Osteocyte (in vitro differentiated cells): ENCODE measurements around the gene C18orf54. TPM values are rescaled to one million over a fixed set of nuclear protein-coding genes. Genes with fewer than 3 reads are reported as not detected.

Experiments
- DNase-seq: peaks from one replicate; pipeline ENCODE4 v3.0.0; 2021; ENCODE audit warnings: mixed read lengths; ENCODE audit not compliant: unreplicated experiment; ENCODE audit errors: extremely low spot score
- H3K27ac Mint-ChIP-seq: one replicate; pipeline ENCODE4 v1.8.0; 2021; ENCODE audit warnings: mild to moderate bottlenecking, mixed read lengths; ENCODE audit not compliant: unreplicated experiment
- H3K27me3 Mint-ChIP-seq: one replicate; pipeline ENCODE4 v1.8.0; 2021; ENCODE audit warnings: mixed read lengths; ENCODE audit not compliant: unreplicated experiment
- H3K36me3 Mint-ChIP-seq: one replicate; pipeline ENCODE4 v1.8.0; 2021; ENCODE audit warnings: mixed read lengths; ENCODE audit not compliant: unreplicated experiment
- H3K4me1 Mint-ChIP-seq: one replicate; pipeline ENCODE4 v1.8.0; 2021; ENCODE audit warnings: mixed read lengths; ENCODE audit not compliant: unreplicated experiment
- H3K4me3 Mint-ChIP-seq: one replicate; pipeline ENCODE4 v1.8.0; 2021; ENCODE audit warnings: mild to moderate bottlenecking, moderate library complexity, mixed read lengths; ENCODE audit not compliant: unreplicated experiment
- H3K9me3 Mint-ChIP-seq: one replicate; pipeline ENCODE4 v1.8.0; 2021; ENCODE audit warnings: mixed read lengths; ENCODE audit not compliant: unreplicated experiment
- total RNA-seq: library from RNA; stranded (reverse); gene quantifications from 2 replicates; pipeline ENCODE4 v1.2.1, GENCODE V29; 2021
- TF ChIP-seq, protein P1 (sequence below): fragments of 200-600 bp; sonication (generic); IDR thresholded peaks from 2 replicates; pipeline ENCODE4 v1.5.0; 2021; ENCODE audit warnings: antibody characterized with exemption, mild to moderate bottlenecking, moderate library complexity

C18orf54 gene
- total RNA-seq, 1 donor from 2014 or later = 6.4 TPM

DNA sequence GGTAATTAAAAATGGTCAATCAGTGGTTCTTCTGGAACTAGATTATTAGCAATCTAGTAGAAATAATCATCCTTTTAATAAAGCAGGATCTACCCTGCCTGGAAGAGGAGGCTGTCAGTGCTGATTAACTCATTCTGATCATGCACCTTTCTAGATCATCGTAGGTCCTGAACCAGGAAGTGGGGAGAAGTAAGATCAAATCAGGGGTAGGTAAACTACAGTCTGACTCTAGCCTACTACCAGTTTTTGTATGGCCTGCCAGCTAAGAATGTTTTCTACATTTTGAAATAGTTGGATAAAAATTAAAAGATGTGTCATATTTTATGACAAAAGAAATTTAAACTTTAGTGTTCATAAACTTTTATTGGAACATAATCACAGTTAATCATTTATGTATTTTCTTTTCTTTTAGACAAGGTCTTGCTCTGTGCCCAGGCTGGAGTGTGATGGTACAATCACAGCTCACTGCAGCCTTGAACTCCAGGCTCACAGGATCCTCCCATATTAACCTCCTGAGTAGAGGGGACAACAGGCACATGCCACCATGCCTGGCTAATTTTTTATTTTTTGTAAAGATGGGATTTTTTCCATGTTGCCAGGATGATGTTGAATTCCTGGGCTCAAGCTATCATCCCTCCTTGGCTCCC lies 36.1 kb downstream of the C18orf54 start:
- H3K9me3 Mint-ChIP-seq = no peaks in the 10 kb centered on the region
- DNase-seq = no peak
- H3K36me3 Mint-ChIP-seq = no peaks in the 10 kb centered on the region
- no peak overlapping the region for H3K27ac Mint-ChIP-seq
- TF ChIP-seq, protein P1, sequence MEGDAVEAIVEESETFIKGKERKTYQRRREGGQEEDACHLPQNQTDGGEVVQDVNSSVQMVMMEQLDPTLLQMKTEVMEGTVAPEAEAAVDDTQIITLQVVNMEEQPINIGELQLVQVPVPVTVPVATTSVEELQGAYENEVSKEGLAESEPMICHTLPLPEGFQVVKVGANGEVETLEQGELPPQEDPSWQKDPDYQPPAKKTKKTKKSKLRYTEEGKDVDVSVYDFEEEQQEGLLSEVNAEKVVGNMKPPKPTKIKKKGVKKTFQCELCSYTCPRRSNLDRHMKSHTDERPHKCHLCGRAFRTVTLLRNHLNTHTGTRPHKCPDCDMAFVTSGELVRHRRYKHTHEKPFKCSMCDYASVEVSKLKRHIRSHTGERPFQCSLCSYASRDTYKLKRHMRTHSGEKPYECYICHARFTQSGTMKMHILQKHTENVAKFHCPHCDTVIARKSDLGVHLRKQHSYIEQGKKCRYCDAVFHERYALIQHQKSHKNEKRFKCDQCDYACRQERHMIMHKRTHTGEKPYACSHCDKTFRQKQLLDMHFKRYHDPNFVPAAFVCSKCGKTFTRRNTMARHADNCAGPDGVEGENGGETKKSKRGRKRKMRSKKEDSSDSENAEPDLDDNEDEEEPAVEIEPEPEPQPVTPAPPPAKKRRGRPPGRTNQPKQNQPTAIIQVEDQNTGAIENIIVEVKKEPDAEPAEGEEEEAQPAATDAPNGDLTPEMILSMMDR = no peak
- H3K4me1 Mint-ChIP-seq = peaks cover 9% of the 10 kb centered on the region
- H3K4me3 Mint-ChIP-seq = no peak overlapping the region
- peaks cover 24% of the 10 kb centered on the region for H3K27me3 Mint-ChIP-seq

DNA sequence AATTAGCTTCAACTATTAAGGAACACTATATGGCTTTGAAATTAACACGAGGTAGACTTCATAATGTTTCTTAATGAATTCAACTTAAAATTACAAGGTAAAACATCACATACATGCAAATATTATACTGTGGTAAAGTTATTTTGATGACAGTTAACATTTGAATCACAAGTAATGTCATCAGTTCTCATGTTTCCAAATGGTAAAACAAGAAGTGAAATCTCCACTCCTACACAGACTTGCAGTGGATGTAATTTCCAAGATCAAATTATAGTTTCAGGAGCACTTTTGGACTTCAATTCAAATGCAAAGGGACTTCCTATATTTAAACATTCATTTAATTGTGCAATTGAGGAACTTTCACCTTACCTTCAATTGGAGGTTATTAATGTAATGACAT lies 39.1 kb downstream of the C18orf54 start:
- no peak for DNase-seq
- Mint-ChIP-seq H3K9me3 (no peaks in the 10 kb centered on the region), H3K4me3 (no peak overlapping the region), H3K4me1 (no peaks in the 10 kb centered on the region), H3K27ac (no peak overlapping the region), H3K27me3 (peaks cover 24% of the 10 kb centered on the region), H3K36me3 (no peaks in the 10 kb centered on the region)
- TF ChIP-seq, protein P1 = no peak

DNA sequence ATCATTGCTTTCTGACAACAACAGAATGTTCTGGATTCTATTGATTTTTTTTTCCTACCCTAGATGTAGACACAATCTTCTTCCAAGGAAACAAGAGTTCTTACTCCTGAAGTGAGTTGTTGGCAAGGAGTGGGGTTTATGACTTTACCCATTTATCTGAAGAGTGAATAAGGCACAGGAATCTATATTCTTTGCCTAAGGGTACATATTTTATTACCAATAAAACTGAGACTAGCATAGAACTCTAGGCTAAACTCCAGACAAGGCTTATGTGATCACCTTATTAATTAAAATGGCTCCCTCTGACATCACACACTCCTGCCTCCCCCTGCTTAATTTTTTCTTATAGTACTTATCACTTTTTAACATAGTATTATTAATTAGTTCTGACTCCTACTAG lies 47.6 kb downstream of the C18orf54 start:
- H3K4me3 Mint-ChIP-seq = no peak overlapping the region
- no peaks in the 10 kb centered on the region for H3K36me3 Mint-ChIP-seq
- TF ChIP-seq, protein P1 = no peak
- peaks cover 36% of the 10 kb centered on the region for H3K27me3 Mint-ChIP-seq
- DNase-seq = no peak
- no peak overlapping the region for H3K27ac Mint-ChIP-seq
- H3K9me3 Mint-ChIP-seq = no peaks in the 10 kb centered on the region
- H3K4me1 Mint-ChIP-seq = no peaks in the 10 kb centered on the region

DNA sequence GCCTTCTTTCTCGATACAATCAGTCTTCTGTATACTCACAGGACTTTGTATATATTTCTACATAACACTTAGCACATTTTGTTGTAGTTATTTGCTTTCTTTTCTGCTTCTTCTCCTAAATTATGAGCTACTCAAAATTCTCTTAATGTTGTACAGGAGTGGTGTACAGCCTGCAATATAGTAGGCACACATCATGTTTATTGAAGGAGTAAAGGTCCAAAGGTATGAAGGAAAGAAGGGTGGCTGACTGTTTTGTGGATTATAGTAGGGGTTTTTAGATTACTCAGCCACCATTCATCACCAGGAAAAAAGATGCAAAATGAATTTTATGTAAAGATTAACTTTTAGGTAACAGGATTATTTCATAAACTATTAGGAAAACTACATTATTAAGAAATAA lies 54.1 kb downstream of the C18orf54 start:
- TF ChIP-seq, protein P1 = no peak
- H3K36me3 Mint-ChIP-seq = no peaks in the 10 kb centered on the region
- DNase-seq = no peak
- no peak overlapping the region for H3K4me3 Mint-ChIP-seq
- H3K4me1 Mint-ChIP-seq = peaks cover 12% of the 10 kb centered on the region
- no peaks in the 10 kb centered on the region for H3K9me3 Mint-ChIP-seq
- H3K27me3 Mint-ChIP-seq = peaks cover 38% of the 10 kb centered on the region
- H3K27ac Mint-ChIP-seq = no peak overlapping the region

DNA sequence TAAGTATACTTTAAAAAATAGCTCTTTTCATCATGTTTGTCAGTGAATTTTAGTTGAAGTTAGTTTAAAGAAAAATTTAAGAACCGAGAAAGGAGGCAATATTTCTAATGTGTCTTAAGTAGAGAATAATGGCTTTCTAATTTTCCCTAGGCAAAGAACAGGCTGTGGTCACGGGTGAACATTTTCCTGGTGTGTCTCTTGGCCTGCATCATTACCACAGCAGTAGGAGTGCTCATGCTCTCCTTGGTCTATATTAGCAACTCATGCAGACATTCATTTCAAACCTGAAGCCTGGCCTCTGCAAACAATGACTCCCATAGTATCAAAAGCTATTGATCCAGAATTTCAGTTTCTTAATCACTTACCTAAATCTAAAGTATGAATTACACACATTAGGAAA lies 57.4 kb downstream of the C18orf54 start:
- no peaks in the 10 kb centered on the region for H3K9me3 Mint-ChIP-seq
- H3K27ac Mint-ChIP-seq = no peak overlapping the region
- TF ChIP-seq, protein P1 = no peak
- no peak overlapping the region for H3K4me3 Mint-ChIP-seq
- no peak for DNase-seq
- peaks cover 14% of the 10 kb centered on the region for H3K4me1 Mint-ChIP-seq
- no peaks in the 10 kb centered on the region for H3K36me3 Mint-ChIP-seq
- peaks cover 27% of the 10 kb centered on the region for H3K27me3 Mint-ChIP-seq
